Liver (tissue), 9 donors: Measurements from ENCODE around the gene GNAT1. TPM values are rescaled to one million over a fixed set of nuclear protein-coding genes. Genes with fewer than 3 reads are reported as not detected.
A peak's percentile ranks its signal among the peaks of the same experiment; 100 is the strongest.

ENCODE experiments used
- DNase-seq: peaks from one replicate; pipeline ENCODE4 v3.0.0-alpha.2; 2017; ENCODE audit warnings: low spot score
- H3K27ac ChIP-seq, 2 donors: one replicate each; pipeline ENCODE4 v1.7.0; 2013; ENCODE audit warnings: inconsistent platforms in 2 of 2, low read length in 2 of 2, control low read depth in 1 of 2, low read depth in 1 of 2, mild to moderate bottlenecking in 1 of 2
- H3K27me3 ChIP-seq, 4 donors: one replicate each; pipeline versions ENCODE4 v1.6.1 to v1.7.0; 2013; ENCODE audit warnings: low read length in 3 of 4, inconsistent platforms in 1 of 4, mild to moderate bottlenecking in 1 of 4, moderate library complexity in 1 of 4; ENCODE audit not compliant: control insufficient read depth in 4 of 4, insufficient read depth in 4 of 4
- H3K36me3 ChIP-seq, 4 donors: one replicate each; pipeline versions ENCODE4 v1.6.1 to v1.7.0; 2013; ENCODE audit warnings: low read length in 3 of 4, mild to moderate bottlenecking in 3 of 4, low read depth in 1 of 4, moderate library complexity in 1 of 4; ENCODE audit not compliant: control insufficient read depth in 4 of 4, insufficient read depth in 3 of 4
- H3K4me1 ChIP-seq, 4 donors: one replicate each; pipeline versions ENCODE4 v1.6.1 to v1.7.0; 2013; ENCODE audit warnings: low read length in 3 of 4, mild to moderate bottlenecking in 3 of 4, moderate library complexity in 1 of 4; ENCODE audit not compliant: control insufficient read depth in 4 of 4, insufficient read depth in 4 of 4
- H3K4me3 ChIP-seq, 3 donors: one replicate each; pipeline versions ENCODE4 v1.6.1 to v1.7.0; 2013; ENCODE audit warnings: low read length in 3 of 3, control low read depth in 1 of 3, low read depth in 1 of 3, mild to moderate bottlenecking in 1 of 3
- H3K9ac ChIP-seq, 2 donors: one replicate each; pipeline ENCODE4 v1.7.0; 2013; ENCODE audit warnings: low read length in 2 of 2, mild to moderate bottlenecking in 2 of 2, moderate library complexity in 2 of 2, control low read depth in 1 of 2, low read depth in 1 of 2
- H3K9me3 ChIP-seq, 4 donors: one replicate each; pipeline versions ENCODE4 v1.6.1 to v1.7.0; 2013; ENCODE audit warnings: low read length in 3 of 4; ENCODE audit not compliant: control insufficient read depth in 4 of 4
- ATF3 ChIP-seq: IDR thresholded peaks from 2 replicates; pipeline ENCODE4 v1.6.1; 2016; ENCODE audit warnings: antibody characterized with exemption
- EGR1 ChIP-seq, 2 donors: IDR thresholded peaks; 2 replicates each; pipeline ENCODE4 v1.6.1; 2016 to 2018; ENCODE audit warnings: antibody characterized with exemption in 2 of 2, low read depth in 2 of 2
- FOXA2 ChIP-seq: IDR thresholded peaks from 2 replicates; pipeline ENCODE4 v1.6.1; 2016; ENCODE audit warnings: antibody characterized with exemption
- GABPA ChIP-seq, 2 donors: IDR thresholded peaks in 1 of 2; conservative IDR thresholded peaks in 1 of 2; 2 replicates each; pipeline ENCODE4 v1.6.1; 2016; ENCODE audit warnings: antibody characterized with exemption in 2 of 2, mild to moderate bottlenecking in 1 of 2, moderate library complexity in 1 of 2
- HNF4A ChIP-seq, 2 donors: conservative IDR thresholded peaks; 2 replicates each; pipeline ENCODE4 v1.6.1; 2016; ENCODE audit warnings: antibody characterized with exemption in 2 of 2, mild to moderate bottlenecking in 2 of 2
- JUND ChIP-seq, 2 donors: IDR thresholded peaks; 2 replicates each; pipeline ENCODE4 v1.6.1; 2016; ENCODE audit warnings: antibody characterized with exemption in 2 of 2
- NR2F2 ChIP-seq: IDR thresholded peaks from 2 replicates; pipeline ENCODE4 v1.6.1; 2016; ENCODE audit warnings: antibody characterized with exemption
- RAD21 ChIP-seq, 2 donors: IDR thresholded peaks; 2 replicates each; pipeline ENCODE4 v1.6.1; 2016; ENCODE audit warnings: antibody characterized with exemption in 2 of 2, mild to moderate bottlenecking in 2 of 2
- REST ChIP-seq: IDR thresholded peaks from 2 replicates; pipeline ENCODE4 v1.6.1; 2016; ENCODE audit warnings: antibody characterized with exemption, mild to moderate bottlenecking
- RXRA ChIP-seq, 2 donors: IDR thresholded peaks; 2 replicates each; pipeline ENCODE4 v1.6.1; 2017 to 2018; ENCODE audit warnings: antibody characterized with exemption in 2 of 2, mild to moderate bottlenecking in 1 of 2
- SP1 ChIP-seq: IDR thresholded peaks from 2 replicates; pipeline ENCODE4 v1.6.1; 2018; ENCODE audit warnings: antibody characterized with exemption, mild to moderate bottlenecking
- TAF1 ChIP-seq: conservative IDR thresholded peaks from 2 replicates; pipeline ENCODE4 v1.6.1; 2016; ENCODE audit warnings: antibody characterized with exemption, mild to moderate bottlenecking
- YY1 ChIP-seq: IDR thresholded peaks from 2 replicates; pipeline ENCODE4 v1.6.1; 2016; ENCODE audit warnings: antibody characterized with exemption, mild to moderate bottlenecking
- WGBS: extraction: QIAGEN DNeasy Blood & Tissue Kit; methylation state at CpG from one replicate; pipeline ENCODE4 v1.1.7; 2013; 5-methylcytosine and 5-hydroxymethylcytosine counted together
- polyA plus RNA-seq, 2 donors: library from polyadenylated mRNA; stranded (reverse) in 1 of 2; unstranded in 1 of 2; fragments of 200-250 nt in 1 of 2; fragments of >200 nt in 1 of 2; fragmentation: Nextera tagmentation in 1 of 2; extraction: Ambion mirVana in 1 of 2; gene quantifications; one replicate each; pipeline versions ENCODE4 v1.2.1 to v1.2.3, GENCODE V29; 2013 to 2015
- total RNA-seq, 2 donors: library from RNA; depleted of rRNA; stranded (reverse); fragments of >200 nt; gene quantifications; one replicate each; pipeline ENCODE4 v1.2.3, GENCODE V29; 2014
- TF ChIP-seq, protein P1 (sequence below): IDR thresholded peaks from 2 replicates; pipeline ENCODE4 v1.6.1; 2016; ENCODE audit warnings: antibody characterized with exemption
- donor health status: healthy.
- donor health status: healthy.
- donor health status: healthy.
- donor health status: healthy.
- donor health status: healthy.

GNAT1 gene
- total and polyA plus RNA-seq, 4 donors = 0.08 TPM; not detected in 3

DNA sequence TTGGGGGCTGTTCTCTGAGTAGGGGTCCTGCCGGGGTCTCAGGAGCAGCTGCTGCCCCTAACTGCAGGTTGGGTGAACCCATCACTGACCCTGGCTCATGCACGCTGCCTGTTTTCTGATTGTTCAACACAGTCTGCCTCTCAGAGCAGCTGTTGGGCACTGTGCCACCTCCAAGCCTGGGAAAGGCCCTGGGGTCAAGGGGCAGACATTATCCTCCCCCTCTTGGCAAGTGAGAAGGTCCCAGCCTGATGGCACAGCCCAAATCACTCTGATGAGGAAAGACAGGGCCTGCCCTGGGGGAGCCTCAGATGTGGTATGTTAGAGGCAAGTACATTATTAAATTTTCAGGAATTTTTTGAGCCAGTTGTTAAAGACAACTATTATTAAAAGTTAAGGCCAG is 14.1 kb upstream of the GNAT1 start:
- Histone ChIP-seq H3K4me1 (peaks cover 2 to 19% (median 10%) of the 10 kb centered on the region in 4 donors), H3K9ac (no peak overlapping the region), H3K9me3 (no peaks in the 10 kb centered on the region), H3K4me3 (no peak overlapping the region), H3K36me3 (no peaks in the 10 kb centered on the region), H3K27ac (no peak overlapping the region), H3K27me3 (no peaks in the 10 kb centered on the region)
- WGBS = 24% methylated on average over 2 of the region's 2 CpGs
- TF ChIP-seq SP1 (peak; percentile 67), GABPA (IDR thresholded peaks at IDR 0.05 in 1 of 2, conservative IDR thresholded peaks at IDR 0.05 in 1 of 2) (no peak), NR2F2 (peak; percentile 95), EGR1 (IDR thresholded peaks at IDR 0.05; ENCODE audit: low read depth in 2 of 2) (peak in 1 of 2 donors; percentile 21), REST (peak; percentile 32), RXRA (IDR thresholded peaks at IDR 0.05) (peak; percentile 88 to 89), FOXA2 (no peak), RAD21 (IDR thresholded peaks at IDR 0.05) (peak in 1 of 2 donors; percentile 63), JUND (IDR thresholded peaks at IDR 0.05) (no peak), HNF4A (conservative IDR thresholded peaks at IDR 0.05) (peak; percentile 84 to 88), YY1 (peak; percentile 62)
- TF ChIP-seq, protein P1, sequence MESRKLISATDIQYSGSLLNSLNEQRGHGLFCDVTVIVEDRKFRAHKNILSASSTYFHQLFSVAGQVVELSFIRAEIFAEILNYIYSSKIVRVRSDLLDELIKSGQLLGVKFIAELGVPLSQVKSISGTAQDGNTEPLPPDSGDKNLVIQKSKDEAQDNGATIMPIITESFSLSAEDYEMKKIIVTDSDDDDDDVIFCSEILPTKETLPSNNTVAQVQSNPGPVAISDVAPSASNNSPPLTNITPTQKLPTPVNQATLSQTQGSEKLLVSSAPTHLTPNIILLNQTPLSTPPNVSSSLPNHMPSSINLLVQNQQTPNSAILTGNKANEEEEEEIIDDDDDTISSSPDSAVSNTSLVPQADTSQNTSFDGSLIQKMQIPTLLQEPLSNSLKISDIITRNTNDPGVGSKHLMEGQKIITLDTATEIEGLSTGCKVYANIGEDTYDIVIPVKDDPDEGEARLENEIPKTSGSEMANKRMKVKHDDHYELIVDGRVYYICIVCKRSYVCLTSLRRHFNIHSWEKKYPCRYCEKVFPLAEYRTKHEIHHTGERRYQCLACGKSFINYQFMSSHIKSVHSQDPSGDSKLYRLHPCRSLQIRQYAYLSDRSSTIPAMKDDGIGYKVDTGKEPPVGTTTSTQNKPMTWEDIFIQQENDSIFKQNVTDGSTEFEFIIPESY = no peak
- DNase-seq = no peak

DNA sequence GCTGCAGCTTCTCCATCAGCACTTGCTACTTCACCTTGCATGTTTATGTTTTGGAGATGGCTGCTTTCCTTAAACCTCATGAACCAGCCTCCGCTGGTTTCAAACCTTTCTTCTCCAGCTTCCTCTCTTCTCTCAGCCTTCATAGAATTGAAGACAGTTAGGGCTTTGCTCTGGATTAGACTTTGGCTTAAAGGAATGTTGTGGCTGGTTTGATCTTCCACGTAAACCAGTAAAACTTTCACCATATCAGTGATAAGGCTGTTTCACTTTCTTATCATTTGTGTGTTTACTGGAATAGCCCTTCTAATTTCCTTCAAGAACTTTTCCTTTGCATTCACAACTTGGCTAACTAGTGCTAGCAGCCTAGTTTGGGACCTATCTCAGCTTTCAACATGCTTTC is 11.7 kb upstream of the GNAT1 start:
- H3K27ac ChIP-seq = no peak overlapping the region
- H3K4me1 ChIP-seq = peaks cover 0 to 23% (median 14%) of the 10 kb centered on the region in 4 donors
- H3K4me3 ChIP-seq = no peak overlapping the region
- H3K27me3 ChIP-seq = no peaks in the 10 kb centered on the region
- H3K9ac ChIP-seq = no peak overlapping the region
- H3K9me3 ChIP-seq = no peaks in the 10 kb centered on the region
- 32% methylated on average over 2 of the region's 2 CpGs for WGBS
- no peaks in the 10 kb centered on the region for H3K36me3 ChIP-seq
- DNase-seq = no peak
- TF ChIP-seq EGR1 (IDR thresholded peaks at IDR 0.05; ENCODE audit: low read depth in 2 of 2) (no peak), RXRA (IDR thresholded peaks at IDR 0.05) (no peak), TAF1 (no peak), HNF4A (conservative IDR thresholded peaks at IDR 0.05) (no peak)

- Histone ChIP-seq H3K4me3 (no peak overlapping the region), H3K27ac (no peak overlapping the region), H3K4me1 (peaks cover 1 to 30% (median 18%) of the 10 kb centered on the region in 4 donors), H3K36me3 (no peaks in the 10 kb centered on the region), H3K9me3 (no peaks in the 10 kb centered on the region), H3K9ac (no peak overlapping the region), H3K27me3 (no peaks in the 10 kb centered on the region)
- no peak for DNase-seq
- no peak for TF ChIP-seq FOXA2
- no peak for TF ChIP-seq HNF4A (conservative IDR thresholded peaks at IDR 0.05)
- TF ChIP-seq ATF3 = no peak
- TF ChIP-seq GABPA (IDR thresholded peaks at IDR 0.05 in 1 of 2, conservative IDR thresholded peaks at IDR 0.05 in 1 of 2) = no peak
- TF ChIP-seq JUND (IDR thresholded peaks at IDR 0.05) = no peak
- no peak for TF ChIP-seq TAF1
- TF ChIP-seq YY1 = no peak
- no peak for TF ChIP-seq SP1
- 97% methylated on average over 5 of the region's 5 CpGs for WGBS
These were observed 9.4 kb upstream of the GNAT1 start for GRCh38 chr3:50181985-50182384.
